SU-DHL-6 (cell line): ENCODE results near the gene DHRS11.

Experiments
- H2AFZ ChIP-seq: fragments of 200-600 bp; sonication (generic); 2 replicates; pipeline ENCODE4 v1.6.1; 2014; ENCODE audit warnings: low read depth, mild to moderate bottlenecking, moderate library complexity, mixed read lengths, antibody characterized with exemption, low read length; ENCODE audit not compliant: severe bottlenecking
- H3F3A ChIP-seq: fragments of 200-600 bp; shearing (Covaris generic); 2 replicates; pipeline ENCODE4 v1.6.0; 2016; ENCODE audit warnings: antibody characterized with exemption, mild to moderate bottlenecking; ENCODE audit not compliant: insufficient read depth
- H3K27ac ChIP-seq: fragments of 200-600 bp; sonication (generic); 2 replicates; pipeline ENCODE4 v1.5.1; 2016; ENCODE audit warnings: low read depth, mild to moderate bottlenecking, low read length, moderate library complexity, mixed read lengths
- H3K27me3 ChIP-seq: fragments of 200-600 bp; sonication (generic), shearing (Covaris generic); 2 replicates; pipeline ENCODE4 v1.6.0; 2014; ENCODE audit warnings: mild to moderate bottlenecking, low read length
- H3K36me3 ChIP-seq: fragments of 200-600 bp; sonication (generic); 2 replicates; pipeline ENCODE4 v1.6.1; 2014; ENCODE audit warnings: mild to moderate bottlenecking, low read length, mixed read lengths
- H3K4me2 ChIP-seq: fragments of 300-600, 200-600 bp; shearing (Covaris generic), sonication (generic); 2 replicates; pipeline ENCODE4 v1.6.0; 2014; ENCODE audit warnings: low read length, low read depth, mild to moderate bottlenecking; ENCODE audit not compliant: poor library complexity, severe bottlenecking
- H3K4me3 ChIP-seq: fragments of 200-600 bp; sonication (generic); 2 replicates; pipeline ENCODE4 v1.5.1; 2014; ENCODE audit warnings: antibody characterized with exemption, low read length, mild to moderate bottlenecking, mixed read lengths; ENCODE audit not compliant: insufficient read depth, poor library complexity, severe bottlenecking
- H3K79me2 ChIP-seq: fragments of 200-600 bp; sonication (generic); 2 replicates; pipeline ENCODE4 v1.6.1; 2014; ENCODE audit warnings: mild to moderate bottlenecking, low read length, moderate library complexity; ENCODE audit not compliant: insufficient read depth
- H3K9ac ChIP-seq: fragments of 200-600 bp; sonication (generic); 2 replicates; pipeline ENCODE4 v1.7.0; 2014; ENCODE audit warnings: mild to moderate bottlenecking, low read length
- H3K9me2 ChIP-seq: fragments of 200-600 bp; sonication (generic); replicated peaks from 2 replicates; pipeline ENCODE4 v1.6.1; 2014; ENCODE audit warnings: low read length; ENCODE audit not compliant: insufficient read depth
- H3K9me3 ChIP-seq: fragments of 200-600 bp; sonication (generic); 2 replicates; pipeline ENCODE4 v1.6.1; 2014; ENCODE audit warnings: low read length, mixed read lengths; ENCODE audit not compliant: insufficient read depth
- H4K20me1 ChIP-seq: fragments of 200-600 bp; sonication (generic); 2 replicates; pipeline ENCODE4 v1.6.1; 2014; ENCODE audit warnings: low read depth, mild to moderate bottlenecking, antibody characterized with exemption, low read length, moderate library complexity, mixed read lengths
- EZH2phosphoT487 ChIP-seq: fragments of 200-600 bp; sonication (generic), shearing (Covaris generic); conservative IDR thresholded peaks from 2 replicates; pipeline ENCODE4 v1.6.1; 2018; ENCODE audit warnings: mild to moderate bottlenecking, antibody characterized with exemption, low read length, moderate library complexity, mixed read lengths
- TF ChIP-seq, protein P1 (sequence below): fragments of 200-600 bp; sonication (generic); IDR thresholded peaks from one replicate; pipeline ENCODE4 v1.5.1; 2017; ENCODE audit warnings: antibody characterized with exemption, mild to moderate bottlenecking, low read length, moderate library complexity; ENCODE audit not compliant: insufficient read depth, poor library complexity, severe bottlenecking

Gene DHRS11, protein sequence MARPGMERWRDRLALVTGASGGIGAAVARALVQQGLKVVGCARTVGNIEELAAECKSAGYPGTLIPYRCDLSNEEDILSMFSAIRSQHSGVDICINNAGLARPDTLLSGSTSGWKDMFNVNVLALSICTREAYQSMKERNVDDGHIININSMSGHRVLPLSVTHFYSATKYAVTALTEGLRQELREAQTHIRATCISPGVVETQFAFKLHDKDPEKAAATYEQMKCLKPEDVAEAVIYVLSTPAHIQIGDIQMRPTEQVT

DNA sequence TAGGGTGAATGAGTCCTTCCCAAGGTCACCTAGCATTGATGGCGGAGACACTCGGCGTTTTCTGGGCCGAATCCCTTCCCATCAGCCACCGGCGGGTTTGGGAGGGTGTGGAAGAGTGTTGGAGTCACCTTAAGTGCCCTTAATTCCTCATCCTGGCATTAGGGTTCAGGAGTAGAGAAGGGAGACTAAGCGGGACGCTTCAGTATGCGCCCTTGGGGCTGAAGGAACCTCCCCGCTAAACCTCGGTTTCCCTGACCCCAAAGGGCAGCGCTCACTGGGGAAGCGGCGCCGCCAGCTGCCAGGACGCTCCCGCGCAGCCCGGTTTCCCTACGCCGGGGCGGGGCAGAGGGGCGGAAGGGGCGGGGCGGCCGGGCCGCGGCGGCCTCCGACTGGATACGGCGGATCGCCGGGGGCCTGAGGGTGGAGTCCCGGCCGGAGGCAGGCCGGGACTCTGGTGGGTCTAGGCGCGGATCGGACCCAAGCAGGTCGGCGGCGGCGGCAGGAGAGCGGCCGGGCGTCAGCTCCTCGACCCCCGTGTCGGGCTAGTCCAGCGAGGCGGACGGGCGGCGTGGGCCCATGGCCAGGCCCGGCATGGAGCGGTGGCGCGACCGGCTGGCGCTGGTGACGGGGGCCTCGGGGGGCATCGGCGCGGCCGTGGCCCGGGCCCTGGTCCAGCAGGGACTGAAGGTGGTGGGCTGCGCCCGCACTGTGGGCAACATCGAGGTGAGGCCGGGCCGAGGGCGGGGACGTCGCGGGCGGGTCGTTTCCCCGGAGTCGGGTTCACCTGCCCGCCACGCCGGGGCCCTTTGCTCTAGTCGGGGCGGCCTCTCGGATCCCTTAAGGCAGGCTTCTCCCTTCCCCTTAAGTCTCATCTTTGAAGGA is at the start of gene DHRS11:
Gene DHRS11 (plus strand): TSS at position 446 of the 882 bp plus-strand sequence. CDS start 131 bp downstream, at position 577.
- Histone ChIP-seq H3F3A (peaks cover 30% of the 10 kb centered on the region), H3K27me3 (no peaks in the 10 kb centered on the region), H2AFZ (peak within 1 kb of the TSS; percentile 58), H3K9me3 (no peaks in the 10 kb centered on the region), H3K4me2 (peak within 1 kb of the TSS; percentile 83), H3K79me2 (no peaks in the 10 kb centered on the region), H3K9ac (peak within 1 kb of the TSS; percentile 81), H4K20me1 (no peaks in the 10 kb centered on the region), H3K9me2 (no peaks in the 10 kb centered on the region), H3K36me3 (peaks cover 11% of the 10 kb centered on the region; the same call in 1 of the 2 replicates), H3K27ac (peak within 1 kb of the TSS; percentile 29), H3K4me3 (peak within 1 kb of the TSS; percentile 76)
- TF ChIP-seq, protein P1, sequence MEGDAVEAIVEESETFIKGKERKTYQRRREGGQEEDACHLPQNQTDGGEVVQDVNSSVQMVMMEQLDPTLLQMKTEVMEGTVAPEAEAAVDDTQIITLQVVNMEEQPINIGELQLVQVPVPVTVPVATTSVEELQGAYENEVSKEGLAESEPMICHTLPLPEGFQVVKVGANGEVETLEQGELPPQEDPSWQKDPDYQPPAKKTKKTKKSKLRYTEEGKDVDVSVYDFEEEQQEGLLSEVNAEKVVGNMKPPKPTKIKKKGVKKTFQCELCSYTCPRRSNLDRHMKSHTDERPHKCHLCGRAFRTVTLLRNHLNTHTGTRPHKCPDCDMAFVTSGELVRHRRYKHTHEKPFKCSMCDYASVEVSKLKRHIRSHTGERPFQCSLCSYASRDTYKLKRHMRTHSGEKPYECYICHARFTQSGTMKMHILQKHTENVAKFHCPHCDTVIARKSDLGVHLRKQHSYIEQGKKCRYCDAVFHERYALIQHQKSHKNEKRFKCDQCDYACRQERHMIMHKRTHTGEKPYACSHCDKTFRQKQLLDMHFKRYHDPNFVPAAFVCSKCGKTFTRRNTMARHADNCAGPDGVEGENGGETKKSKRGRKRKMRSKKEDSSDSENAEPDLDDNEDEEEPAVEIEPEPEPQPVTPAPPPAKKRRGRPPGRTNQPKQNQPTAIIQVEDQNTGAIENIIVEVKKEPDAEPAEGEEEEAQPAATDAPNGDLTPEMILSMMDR, result no peak
- no peak for TF ChIP-seq EZH2phosphoT487

DNA sequence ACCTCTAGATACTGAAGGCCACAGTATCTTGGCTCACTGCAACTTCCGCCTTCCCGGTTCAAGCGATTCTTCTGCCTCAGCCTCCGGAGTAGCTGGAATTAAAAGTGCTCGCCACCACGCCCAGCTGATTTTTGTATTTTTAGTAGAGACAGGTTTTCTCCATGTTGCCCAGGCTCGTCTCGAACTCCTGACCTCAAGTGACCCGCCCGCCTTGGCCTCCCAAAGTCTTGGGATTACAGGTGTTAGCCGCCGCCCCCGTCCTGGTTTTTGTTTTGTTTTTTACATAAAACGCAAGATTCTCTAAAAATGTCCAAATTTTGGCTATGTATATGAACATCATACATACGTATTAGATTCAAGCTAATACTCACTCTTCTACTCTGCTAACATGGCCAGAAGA is 48.9 kb upstream of the DHRS11 start:
- no peaks in the 10 kb centered on the region for H3K9me3 ChIP-seq
- no peak overlapping the region for H3K9ac ChIP-seq
- no peaks in the 10 kb centered on the region for H3K27me3 ChIP-seq
- no peak for TF ChIP-seq EZH2phosphoT487
- TF ChIP-seq, protein P1, result no peak
- H3K4me3 ChIP-seq, result no peak overlapping the region
- H3K79me2 ChIP-seq, result peaks cover 45% of the 10 kb centered on the region
- peaks cover 50% of the 10 kb centered on the region for H3F3A ChIP-seq
- peaks cover 12% of the 10 kb centered on the region; the same call in 1 of the 2 replicates for H3K36me3 ChIP-seq
- no peak overlapping the region for H2AFZ ChIP-seq
- no peak overlapping the region for H3K4me2 ChIP-seq
- H3K27ac ChIP-seq, result no peak overlapping the region
- no peaks in the 10 kb centered on the region for H3K9me2 ChIP-seq
- H4K20me1 ChIP-seq, result peaks cover 6% of the 10 kb centered on the region; the same call in 1 of the 2 replicates

DNA sequence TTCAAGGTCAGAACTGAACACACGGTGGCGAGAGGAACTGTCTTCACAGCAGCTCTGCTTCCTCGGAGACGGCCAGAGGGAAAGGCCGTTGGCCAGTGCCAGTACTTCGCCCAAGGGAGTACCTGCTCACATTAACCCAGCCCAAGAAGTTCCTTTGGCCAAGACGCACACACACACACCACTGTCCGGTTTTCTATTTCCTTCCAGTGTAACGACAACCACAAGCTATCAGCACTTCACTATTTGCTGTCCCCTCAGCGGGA is 47.7 kb upstream of the DHRS11 start:
- H3K9me3 ChIP-seq, result no peaks in the 10 kb centered on the region
- peak overlapping the region; percentile 87 for H3K4me3 ChIP-seq
- TF ChIP-seq EZH2phosphoT487, result no peak
- H3K27me3 ChIP-seq, result no peaks in the 10 kb centered on the region
- peak overlapping the region; percentile 99 for H3K9ac ChIP-seq
- H2AFZ ChIP-seq, result peak overlapping the region; percentile 91
- peak overlapping the region; percentile 92 for H3K27ac ChIP-seq
- peaks cover 9% of the 10 kb centered on the region; the same call in 1 of the 2 replicates for H3K36me3 ChIP-seq
- H3K79me2 ChIP-seq, result peaks cover 52% of the 10 kb centered on the region
- peaks cover 50% of the 10 kb centered on the region for H3F3A ChIP-seq
- H4K20me1 ChIP-seq, result peaks cover 8% of the 10 kb centered on the region; the same call in 1 of the 2 replicates
- no peaks in the 10 kb centered on the region for H3K9me2 ChIP-seq
- H3K4me2 ChIP-seq, result peak overlapping the region; percentile 64
